ENCODE measurements around the gene PHF21A. TPM values are rescaled to one million over a fixed set of nuclear protein-coding genes. Genes with fewer than 3 reads are reported as not detected.

The PHF21A gene
- total RNA-seq, 1 donor from 2014 or later = 69.7 TPM

DNA sequence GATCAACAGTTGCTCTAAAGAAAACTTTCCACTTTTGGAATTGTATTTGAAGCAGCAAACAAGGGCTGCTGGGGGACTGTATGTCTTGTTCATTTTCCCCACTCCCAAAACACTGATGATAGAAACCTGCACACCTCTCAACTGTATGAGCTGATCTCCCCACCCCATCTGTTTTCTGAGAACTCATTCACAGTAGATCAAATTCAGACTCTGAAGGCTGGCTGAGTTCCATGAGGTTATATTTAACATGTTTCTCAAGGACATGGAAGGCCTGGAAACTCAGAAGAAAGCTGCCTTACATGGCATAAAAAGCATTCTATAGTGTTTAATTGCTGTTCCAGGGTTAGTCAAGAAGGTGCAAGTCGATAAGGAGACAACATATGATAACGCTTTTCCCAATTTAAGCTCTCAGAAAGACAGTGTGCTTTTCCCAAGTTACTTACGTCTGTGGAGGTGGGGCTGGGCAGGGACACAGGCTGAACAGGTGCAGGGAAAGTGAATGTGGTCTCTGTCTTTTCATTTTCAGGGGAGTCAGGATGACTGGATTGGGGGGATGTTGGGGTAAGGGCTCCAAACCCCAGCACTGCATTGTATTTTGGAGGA lies 175.8 kb downstream of the PHF21A start:
- TF ChIP-seq, protein P1, sequence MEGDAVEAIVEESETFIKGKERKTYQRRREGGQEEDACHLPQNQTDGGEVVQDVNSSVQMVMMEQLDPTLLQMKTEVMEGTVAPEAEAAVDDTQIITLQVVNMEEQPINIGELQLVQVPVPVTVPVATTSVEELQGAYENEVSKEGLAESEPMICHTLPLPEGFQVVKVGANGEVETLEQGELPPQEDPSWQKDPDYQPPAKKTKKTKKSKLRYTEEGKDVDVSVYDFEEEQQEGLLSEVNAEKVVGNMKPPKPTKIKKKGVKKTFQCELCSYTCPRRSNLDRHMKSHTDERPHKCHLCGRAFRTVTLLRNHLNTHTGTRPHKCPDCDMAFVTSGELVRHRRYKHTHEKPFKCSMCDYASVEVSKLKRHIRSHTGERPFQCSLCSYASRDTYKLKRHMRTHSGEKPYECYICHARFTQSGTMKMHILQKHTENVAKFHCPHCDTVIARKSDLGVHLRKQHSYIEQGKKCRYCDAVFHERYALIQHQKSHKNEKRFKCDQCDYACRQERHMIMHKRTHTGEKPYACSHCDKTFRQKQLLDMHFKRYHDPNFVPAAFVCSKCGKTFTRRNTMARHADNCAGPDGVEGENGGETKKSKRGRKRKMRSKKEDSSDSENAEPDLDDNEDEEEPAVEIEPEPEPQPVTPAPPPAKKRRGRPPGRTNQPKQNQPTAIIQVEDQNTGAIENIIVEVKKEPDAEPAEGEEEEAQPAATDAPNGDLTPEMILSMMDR (IDR thresholded peaks at IDR 0.05) = no peak
- H3K36me3 ChIP-seq = peaks cover 55 to 91% of the 10 kb centered on the region in 2 donors
- no peak for DNase-seq (ENCODE audit: low spot score in 2 of 2)
- H3K27me3 ChIP-seq = no peaks in the 10 kb centered on the region
- intact Hi-C loops (cut with DNase I) = no loop called here
- no peaks in the 10 kb centered on the region for H3K4me1 ChIP-seq
- H3K9me3 ChIP-seq = no peaks in the 10 kb centered on the region
- H3K4me3 ChIP-seq = no peak overlapping the region
- H3K27ac ChIP-seq = no peak overlapping the region

DNA sequence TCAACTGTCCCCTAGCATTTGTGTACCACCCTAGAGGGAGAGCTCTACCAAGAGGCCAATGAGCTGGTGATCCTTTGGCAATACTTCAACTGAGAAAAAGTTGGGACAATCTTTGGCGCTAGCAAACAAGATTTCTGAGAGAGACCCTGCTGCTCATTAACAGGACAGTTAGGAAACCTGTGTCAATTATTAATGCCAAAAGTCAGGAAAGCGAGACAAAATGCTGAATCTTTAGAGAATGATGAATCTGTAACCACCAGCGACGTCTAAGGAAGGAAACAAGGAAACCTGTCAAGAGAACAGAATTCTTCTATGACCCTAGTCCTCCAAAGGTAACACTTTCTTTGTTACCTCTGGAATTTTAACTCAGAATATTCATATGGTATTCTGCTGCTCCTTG lies 178.9 kb downstream of the PHF21A start:
- no peak overlapping the region for H3K27ac ChIP-seq
- no peak for DNase-seq (ENCODE audit: low spot score in 2 of 2)
- intact Hi-C loops (cut with DNase I) = no loop called here
- peaks cover 40 to 71% of the 10 kb centered on the region in 2 donors for H3K36me3 ChIP-seq
- H3K9me3 ChIP-seq = no peaks in the 10 kb centered on the region
- no peak overlapping the region for H3K4me3 ChIP-seq
- no peaks in the 10 kb centered on the region for H3K27me3 ChIP-seq
- H3K4me1 ChIP-seq = no peaks in the 10 kb centered on the region
- TF ChIP-seq, protein P1 (IDR thresholded peaks at IDR 0.05) = no peak

DNA sequence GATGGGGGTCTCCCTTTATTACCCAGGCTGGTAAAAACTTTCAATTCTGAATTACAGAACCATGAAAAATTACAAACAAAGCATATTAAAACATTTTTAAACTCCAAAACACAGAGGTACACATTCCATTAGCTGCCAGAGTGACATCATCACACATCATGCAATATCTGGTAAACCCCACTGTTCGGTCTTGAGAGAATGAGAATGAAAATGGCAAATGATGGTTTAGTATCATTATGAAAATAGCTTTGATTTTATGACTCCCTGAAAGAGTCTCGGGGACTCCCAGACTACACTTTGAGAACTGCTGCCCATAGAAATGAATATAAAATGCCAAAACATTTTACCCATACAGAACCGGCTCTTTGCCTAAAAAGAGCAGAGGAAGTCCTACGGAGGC lies 180.0 kb downstream of the PHF21A start:
- intact Hi-C loops (cut with DNase I) = no loop called here
- TF ChIP-seq, protein P1 (IDR thresholded peaks at IDR 0.05) = no peak
- Histone ChIP-seq H3K36me3 (peaks cover 37 to 70% of the 10 kb centered on the region in 2 donors), H3K4me1 (no peaks in the 10 kb centered on the region), H3K9me3 (no peaks in the 10 kb centered on the region), H3K4me3 (no peak overlapping the region), H3K27me3 (no peaks in the 10 kb centered on the region), H3K27ac (no peak overlapping the region)
- no peak for DNase-seq (ENCODE audit: low spot score in 2 of 2)

DNA sequence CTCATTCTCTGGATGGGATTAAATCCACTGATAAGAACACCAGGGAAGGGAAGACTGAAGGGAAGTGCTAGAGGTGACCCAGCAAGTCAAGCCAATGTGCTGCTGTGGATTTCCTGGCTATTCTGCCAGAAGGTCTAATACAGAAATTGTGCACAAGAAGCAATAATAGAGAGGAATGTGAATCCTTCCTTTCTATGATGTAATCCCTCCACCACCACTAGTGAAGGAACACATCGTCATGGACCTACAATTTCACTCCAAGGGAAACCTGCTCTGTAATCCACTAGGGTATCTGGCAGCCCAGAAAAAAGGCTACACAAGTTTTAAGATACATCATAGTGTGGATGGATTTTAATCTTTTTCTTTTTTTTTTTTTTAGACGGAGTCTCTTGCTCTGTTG lies 181.4 kb downstream of the PHF21A start:
- intact Hi-C loops (cut with DNase I) = no loop called here
- H3K4me1 ChIP-seq = no peaks in the 10 kb centered on the region
- DNase-seq (ENCODE audit: low spot score in 2 of 2) = no peak
- TF ChIP-seq, protein P1 (IDR thresholded peaks at IDR 0.05) = no peak
- no peaks in the 10 kb centered on the region for H3K27me3 ChIP-seq
- no peak overlapping the region for H3K4me3 ChIP-seq
- H3K36me3 ChIP-seq = peaks cover 36 to 70% of the 10 kb centered on the region in 2 donors
- no peak overlapping the region for H3K27ac ChIP-seq
- no peaks in the 10 kb centered on the region for H3K9me3 ChIP-seq

DNA sequence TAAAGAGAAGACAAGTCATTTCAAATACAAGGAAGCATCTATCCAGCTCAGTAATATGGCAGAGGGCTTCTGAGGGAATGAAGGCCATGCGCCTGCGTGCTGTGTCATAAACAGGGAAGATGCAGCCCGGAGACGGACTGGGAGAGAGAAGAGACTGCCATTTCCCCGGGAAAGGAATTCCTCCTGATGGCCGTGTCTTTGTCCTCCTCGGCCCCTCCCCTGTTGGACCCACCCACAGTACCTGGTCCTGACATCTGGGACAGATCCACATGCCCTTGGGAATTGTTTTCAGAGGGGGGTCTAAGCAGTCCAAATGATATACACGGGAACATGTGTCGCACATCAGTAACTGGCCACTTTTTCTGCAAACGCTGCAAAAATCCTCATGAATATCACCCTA lies 183.3 kb downstream of the PHF21A start:
- Histone ChIP-seq H3K36me3 (peaks cover 40 to 69% of the 10 kb centered on the region in 2 donors), H3K4me1 (no peaks in the 10 kb centered on the region), H3K9me3 (no peaks in the 10 kb centered on the region), H3K27ac (no peak overlapping the region), H3K27me3 (no peaks in the 10 kb centered on the region), H3K4me3 (no peak overlapping the region)
- intact Hi-C loops (cut with DNase I) = no loop called here
- TF ChIP-seq, protein P1 (IDR thresholded peaks at IDR 0.05) = no peak
- no peak for DNase-seq (ENCODE audit: low spot score in 2 of 2)

All from ascending aorta (tissue), 2 donors.